Heart right ventricle (tissue), 16 donors: Measurements from ENCODE around the gene EEFSEC. TPM values are rescaled to one million over a fixed set of nuclear protein-coding genes. Genes with fewer than 3 reads are reported as not detected.
A peak's percentile ranks its signal among the peaks of the same experiment; 100 is the strongest.

ENCODE experiments used
- ATAC-seq, 8 donors: fragments of 200-7000 bp; cut with Tn5 transposase; one replicate each; pipeline ENCODE4 v1.9.1; 2020; ENCODE audit warnings: mild to moderate bottlenecking in 8 of 8, moderate library complexity in 8 of 8, moderate number of reproducible peaks in 1 of 8
- DNase-seq, 2 donors: peaks; one replicate each; pipeline ENCODE4 v3.0.0-alpha.2; 2020
- H3K27ac ChIP-seq, 10 donors: fragments of 200-600 bp; sonication (generic) in 2 of 10; one replicate each; pipeline versions ENCODE4 v1.5.0 to v1.8.0; 2020 to 2022; ENCODE audit warnings: mild to moderate bottlenecking in 3 of 10
- H3K27me3 ChIP-seq, 7 donors: fragments of 200-600 bp; one replicate each; pipeline ENCODE4 v1.8.0; 2021 to 2022; ENCODE audit warnings: mild to moderate bottlenecking in 2 of 7
- H3K36me3 ChIP-seq, 9 donors: fragments of 200-600 bp; sonication (generic) in 1 of 9; one replicate each; pipeline versions ENCODE4 v1.5.0 to v1.8.0; 2020 to 2022; ENCODE audit warnings: mild to moderate bottlenecking in 2 of 9
- H3K4me1 ChIP-seq, 9 donors: fragments of 200-600 bp; sonication (generic) in 1 of 9; one replicate each; pipeline versions ENCODE4 v1.5.0 to v1.8.0; 2020 to 2022; ENCODE audit warnings: mild to moderate bottlenecking in 4 of 9
- H3K4me3 ChIP-seq, 10 donors: fragments of 200-600 bp; sonication (generic) in 2 of 10; one replicate each; pipeline versions ENCODE4 v1.5.0 to v1.8.0; 2020 to 2022; ENCODE audit warnings: mild to moderate bottlenecking in 7 of 10, moderate library complexity in 2 of 10
- H3K9me3 ChIP-seq, 11 donors: fragments of 200-600 bp in 10 of 11; sonication (generic) in 2 of 11; one replicate each; pipeline versions ENCODE4 v1.5.0 to v1.8.0; 2013 to 2022; ENCODE audit warnings: mild to moderate bottlenecking in 2 of 11, control low read depth in 1 of 11, moderate library complexity in 1 of 11
- WGBS, 2 donors: extraction: QIAGEN DNeasy Blood & Tissue Kit; methylation state at CpG; one replicate each; pipeline ENCODE4 v1.1.7; 2013; ENCODE audit warnings: inconsistent platforms in 1 of 2; 5-methylcytosine and 5-hydroxymethylcytosine counted together
- intact Hi-C, 10 donors: fragments of 100-400 bp; cut with DNase I; formaldehyde crosslinking; loops; one replicate each; pipeline versions ENCODE4 v1.11.1 to v1.14.2; 2022
- polyA plus RNA-seq, 2 donors: library from polyadenylated mRNA; stranded (reverse); fragments of 200-250 nt; gene quantifications; one replicate each; pipeline ENCODE4 v1.2.3, GENCODE V29; 2013
- total RNA-seq, 10 donors: library from RNA; stranded (reverse); fragmentation: NEBNext Ultra II Directional in 3 of 10; extraction: Animal tissue kit (Norgen Biotek cat#: 25700) in 3 of 10; gene quantifications; one replicate each; pipeline versions ENCODE4 v1.2.1 to v1.2.4, GENCODE V29; 2021 to 2023
- TF ChIP-seq, protein P1 (sequence below), 9 donors: fragments of 200-600 bp; sonication (generic) in 2 of 9; IDR thresholded peaks; one replicate each; pipeline versions ENCODE4 v1.5.0 to v1.8.0; 2021 to 2022; ENCODE audit warnings: antibody characterized with exemption in 9 of 9, mild to moderate bottlenecking in 5 of 9, moderate library complexity in 1 of 9
- donor health status: Arrhythmogenic right ventricular cardiomyopathy.
- donor health status: ischemic (EF 13 %, LVEDD 7.1; RV severe dilation, severe dysfunction).
- donor health status: healthy with polysubstance abuse.
- donor health status: DM: no; HTN: yes; CAD: no.
- donor health status: DM: no; HTN: no; CAD: no.
- donor health status: ischemic (EF 25% LVEDD 6.9; RV normal size, moderate dysfunction).
- donor health status: ischemic (EF 25% LVEDD 5.7; RV mildly dilated, moderate dysfunction).
- donor health status: healthy.
- donor health status: DM: yes; HTN: yes; CAD: no.
- donor health status: Ischemic cardiomyopathy.
- donor health status: ischemic (EF 35%, LVEDD 5.7; RV mildly dilated, moderate dysfunction).
- donor health status: nonischemic (EF 11% LVEDD 7.7; RV severe dilation, severe dysfunction).
- donor health status: DM: yes; HTN: yes; CAD: no.
- donor health status: PGD.
- donor health status: ischemic (EF 29% LVEDD 5.4; RV normal size, mild dysfunction).
- donor health status: nonischemic (EF 23%, LVEDD 6.1; RV moderate dilation, normal function).

Gene EEFSEC
- total and polyA plus RNA-seq, 12 donors: 16.5 to 29.5 (median 25.0) TPM

DNA sequence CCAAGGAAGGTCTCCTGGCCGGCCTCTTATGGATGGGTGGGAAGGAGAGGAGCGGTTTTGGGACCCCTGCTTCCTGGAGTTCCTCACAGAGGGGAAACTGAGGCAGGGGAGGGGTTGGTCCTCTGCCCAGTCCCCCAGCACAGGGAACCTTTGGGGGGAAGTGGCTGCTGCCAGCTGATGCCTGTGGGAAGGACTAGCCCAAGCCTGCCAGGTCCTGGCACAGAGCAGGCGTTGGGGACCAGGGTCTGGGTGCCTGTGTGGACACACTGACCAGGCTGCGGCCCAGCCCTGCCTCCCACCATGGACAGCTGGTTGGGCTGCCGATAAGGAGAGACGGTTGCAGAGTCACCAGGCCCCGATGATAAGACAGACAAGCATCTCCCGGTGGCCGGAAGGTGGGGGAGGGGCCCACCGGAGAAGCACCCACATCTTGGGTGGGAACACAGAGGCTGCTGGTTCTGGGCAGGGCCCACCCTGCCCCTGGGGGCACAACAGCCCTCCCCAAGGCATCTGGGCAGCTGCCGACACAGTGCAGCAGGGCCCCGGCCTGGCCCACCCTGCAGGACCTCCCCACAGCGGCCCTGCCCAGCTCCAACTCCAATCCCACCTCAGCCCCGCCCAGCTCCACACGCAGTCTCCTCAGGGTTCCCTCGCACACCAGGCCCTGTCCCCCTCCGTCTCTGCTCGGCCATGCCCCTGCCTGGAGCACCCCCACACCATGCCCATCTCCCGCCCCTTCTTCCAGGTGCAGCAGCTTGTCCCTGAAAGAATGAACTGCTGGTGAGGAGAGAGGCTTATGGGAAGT lies 262.7 kb downstream of the EEFSEC start:
- WGBS, 2 donors: 72 to 78% methylated on average over 19 of the region's 19 CpGs
- intact Hi-C loops: no loop called here
- DNase-seq (no peak), ATAC-seq (peak in 1 of 8 donors; percentile 11)
- TF ChIP-seq, protein P1, sequence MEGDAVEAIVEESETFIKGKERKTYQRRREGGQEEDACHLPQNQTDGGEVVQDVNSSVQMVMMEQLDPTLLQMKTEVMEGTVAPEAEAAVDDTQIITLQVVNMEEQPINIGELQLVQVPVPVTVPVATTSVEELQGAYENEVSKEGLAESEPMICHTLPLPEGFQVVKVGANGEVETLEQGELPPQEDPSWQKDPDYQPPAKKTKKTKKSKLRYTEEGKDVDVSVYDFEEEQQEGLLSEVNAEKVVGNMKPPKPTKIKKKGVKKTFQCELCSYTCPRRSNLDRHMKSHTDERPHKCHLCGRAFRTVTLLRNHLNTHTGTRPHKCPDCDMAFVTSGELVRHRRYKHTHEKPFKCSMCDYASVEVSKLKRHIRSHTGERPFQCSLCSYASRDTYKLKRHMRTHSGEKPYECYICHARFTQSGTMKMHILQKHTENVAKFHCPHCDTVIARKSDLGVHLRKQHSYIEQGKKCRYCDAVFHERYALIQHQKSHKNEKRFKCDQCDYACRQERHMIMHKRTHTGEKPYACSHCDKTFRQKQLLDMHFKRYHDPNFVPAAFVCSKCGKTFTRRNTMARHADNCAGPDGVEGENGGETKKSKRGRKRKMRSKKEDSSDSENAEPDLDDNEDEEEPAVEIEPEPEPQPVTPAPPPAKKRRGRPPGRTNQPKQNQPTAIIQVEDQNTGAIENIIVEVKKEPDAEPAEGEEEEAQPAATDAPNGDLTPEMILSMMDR (IDR thresholded peaks at IDR 0.05): no peak
- Histone ChIP-seq H3K36me3 (no peaks in the 10 kb centered on the region), H3K4me1 (peaks cover 0 to 3% (median 0%) of the 10 kb centered on the region in 9 donors), H3K4me3 (no peak overlapping the region), H3K27me3 (no peaks in the 10 kb centered on the region), H3K27ac (no peak overlapping the region), H3K9me3 (peaks cover 0 to 7% (median 0%) of the 10 kb centered on the region in 11 donors)

DNA sequence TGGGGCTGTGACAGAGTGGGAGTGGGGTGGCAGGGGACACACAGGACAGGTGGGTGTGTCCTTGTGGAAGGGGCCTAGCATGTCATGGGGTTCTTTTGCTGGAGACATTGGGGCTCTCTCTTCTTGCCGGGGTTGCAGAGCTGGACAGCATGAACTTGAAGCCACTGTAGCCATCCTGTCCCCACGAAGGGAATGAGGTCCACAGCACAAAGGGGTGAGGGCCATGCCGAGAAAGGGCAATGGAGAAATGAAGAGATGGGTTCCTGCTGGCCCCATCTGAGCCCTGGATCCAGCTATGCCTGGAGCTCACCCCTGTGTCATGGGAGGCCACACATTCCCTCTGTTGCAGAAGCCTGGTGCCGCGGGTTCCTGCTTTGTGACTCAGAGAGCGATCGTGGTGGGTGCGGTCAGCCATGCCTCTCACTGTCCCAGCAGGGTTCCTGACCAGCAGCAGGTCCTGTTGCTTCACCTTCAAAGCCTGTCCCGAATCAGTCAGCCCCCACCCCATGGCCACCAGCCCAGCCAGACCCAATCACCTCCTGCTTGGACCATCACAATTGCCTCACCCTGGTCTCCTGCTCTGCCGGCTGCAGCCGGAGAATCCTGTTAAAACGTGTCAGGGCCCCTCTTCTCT lies 263.4 kb downstream of the EEFSEC start:
- Histone ChIP-seq H3K27ac (no peak overlapping the region), H3K36me3 (no peaks in the 10 kb centered on the region), H3K9me3 (peaks cover 0 to 7% (median 0%) of the 10 kb centered on the region in 11 donors), H3K4me3 (no peak overlapping the region), H3K4me1 (peaks cover 0 to 3% (median 0%) of the 10 kb centered on the region in 9 donors), H3K27me3 (no peaks in the 10 kb centered on the region)
- 85 to 86% methylated on average over 12 of the region's 12 CpGs for WGBS, 2 donors
- DNase-seq (no peak), ATAC-seq (no peak)
- TF ChIP-seq, protein P1 (IDR thresholded peaks at IDR 0.05): no peak
- intact Hi-C loops: no loop called here

DNA sequence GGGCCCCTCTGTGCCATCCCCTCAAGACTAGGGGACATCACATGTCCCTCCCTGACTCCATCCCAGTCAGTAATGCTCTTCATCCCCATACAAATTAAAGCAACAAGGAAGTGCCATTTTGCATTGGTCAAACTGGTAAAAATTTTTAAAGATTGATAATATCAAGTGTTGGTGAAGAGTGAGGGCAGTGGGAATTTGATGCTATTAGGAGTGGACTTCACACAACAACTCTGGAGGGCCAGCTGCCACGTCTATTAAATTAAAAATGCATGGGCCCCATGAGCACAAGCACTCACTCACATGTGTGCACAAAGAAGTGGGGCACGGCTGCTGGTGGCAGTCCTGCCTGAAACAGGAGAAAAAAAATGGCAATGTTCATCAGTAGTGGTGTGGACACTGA lies 265.6 kb downstream of the EEFSEC start:
- Histone ChIP-seq H3K4me1 (peaks cover 0 to 3% (median 0%) of the 10 kb centered on the region in 9 donors), H3K9me3 (peaks cover 0 to 7% (median 0%) of the 10 kb centered on the region in 11 donors), H3K27me3 (no peaks in the 10 kb centered on the region), H3K36me3 (no peaks in the 10 kb centered on the region), H3K27ac (no peak overlapping the region), H3K4me3 (no peak overlapping the region)
- TF ChIP-seq, protein P1 (IDR thresholded peaks at IDR 0.05): no peak
- ATAC-seq (no peak), DNase-seq (no peak)
- WGBS, 2 donors: 89 to 93% methylated on average over 2 of the region's 2 CpGs
- intact Hi-C loops: no loop called here

DNA sequence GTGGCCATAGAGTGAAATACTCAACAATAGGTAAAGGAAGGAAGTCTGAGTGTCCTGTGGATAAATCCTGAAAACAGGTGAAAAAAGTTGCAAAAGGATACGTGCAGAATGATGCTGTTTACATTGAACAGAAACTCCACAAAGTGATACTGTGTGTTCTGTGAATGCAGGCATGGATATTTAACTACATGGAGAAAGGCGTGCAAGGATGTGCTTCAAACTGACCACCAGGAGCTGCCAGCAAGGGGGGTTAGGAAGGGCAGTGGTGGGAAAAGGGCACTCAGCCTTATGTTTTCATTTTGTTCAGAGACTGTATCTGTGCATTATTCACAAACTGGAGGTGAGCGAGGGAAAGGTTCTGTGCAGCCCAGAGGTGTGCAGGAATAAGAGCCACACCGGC lies 266.0 kb downstream of the EEFSEC start:
- no peak for DNase-seq
- no peak overlapping the region for H3K27ac ChIP-seq
- H3K4me1 ChIP-seq: peaks cover 0 to 3% (median 0%) of the 10 kb centered on the region in 9 donors
- peaks cover 0 to 7% (median 0%) of the 10 kb centered on the region in 11 donors for H3K9me3 ChIP-seq
- intact Hi-C loops: no loop called here
- TF ChIP-seq, protein P1 (IDR thresholded peaks at IDR 0.05): no peak
- 93 to 94% methylated on average over 4 of the region's 4 CpGs for WGBS, 2 donors
- H3K4me3 ChIP-seq: no peak overlapping the region
- no peak for ATAC-seq
- no peaks in the 10 kb centered on the region for H3K27me3 ChIP-seq
- no peaks in the 10 kb centered on the region for H3K36me3 ChIP-seq
